Muscle layer of duodenum (tissue), 2 donors: Measurements from ENCODE around the gene OSMR.
"Not testable (repeated sequence)": the region's sequence is repeated elsewhere in the genome, so short reads cannot be mapped to it uniquely, and the experiment has no call there.

Experiments
- H3K27ac ChIP-seq: one replicate; pipeline ENCODE4 v1.7.0; 2013; ENCODE audit warnings: mild to moderate bottlenecking, low read length
- H3K27me3 ChIP-seq: one replicate; pipeline ENCODE4 v1.7.0; 2013; ENCODE audit warnings: low read depth, mild to moderate bottlenecking, control low read depth, low read length
- H3K36me3 ChIP-seq, 2 donors: one replicate each; pipeline ENCODE4 v1.7.0; 2013; ENCODE audit warnings: low read length in 2 of 2, control low read depth in 1 of 2, mild to moderate bottlenecking in 1 of 2; ENCODE audit not compliant: insufficient read depth in 2 of 2, control insufficient read depth in 1 of 2
- H3K4me1 ChIP-seq, 2 donors: one replicate each; pipeline ENCODE4 v1.7.0; 2013; ENCODE audit warnings: low read length in 2 of 2, mild to moderate bottlenecking in 2 of 2, control low read depth in 1 of 2, moderate library complexity in 1 of 2; ENCODE audit not compliant: insufficient read depth in 2 of 2, control insufficient read depth in 1 of 2
- H3K4me3 ChIP-seq, 2 donors: one replicate each; pipeline ENCODE4 v1.7.0; 2013; ENCODE audit warnings: low read length in 2 of 2, low read depth in 1 of 2, mild to moderate bottlenecking in 1 of 2
- H3K9me3 ChIP-seq, 2 donors: one replicate each; pipeline ENCODE4 v1.7.0; 2013; ENCODE audit warnings: low read length in 2 of 2, control low read depth in 1 of 2, mild to moderate bottlenecking in 1 of 2; ENCODE audit not compliant: control insufficient read depth in 1 of 2
- donor health status: healthy.

The OSMR gene

GRCh38 chr5:38856660-38857059 lies 10.8 kb downstream of the OSMR start:
- Histone ChIP-seq H3K4me3 (no peak overlapping the region), H3K36me3 (peaks cover 0 to under 1% of the 10 kb centered on the region in 2 donors), H3K27ac (no peak overlapping the region), H3K27me3 (no peaks in the 10 kb centered on the region), H3K9me3 (peaks cover 0 to under 1% of the 10 kb centered on the region in 2 donors), H3K4me1 (peaks cover 0 to 9% of the 10 kb centered on the region in 2 donors)

- Histone ChIP-seq H3K36me3 (peaks cover 0 to 2% of the 10 kb centered on the region in 2 donors), H3K4me1 (peaks cover 0 to 9% of the 10 kb centered on the region in 2 donors), H3K9me3 (peaks cover 0 to 2% of the 10 kb centered on the region in 2 donors), H3K27ac (no peak overlapping the region), H3K4me3 (no peak overlapping the region), H3K27me3 (no peaks in the 10 kb centered on the region)
These were observed 13.0 kb downstream of the OSMR start for GRCh38 chr5:38858839-38859238.

GRCh38 chr5:38861986-38862770 lies 16.4 kb downstream of the OSMR start:
- not testable (repeated sequence) for H3K4me3 ChIP-seq, H3K4me1 ChIP-seq, H3K27ac ChIP-seq, H3K36me3 ChIP-seq, H3K27me3 ChIP-seq, H3K9me3 ChIP-seq

GRCh38 chr5:38866362-38867031 lies 20.7 kb downstream of the OSMR start:
- Histone ChIP-seq H3K27me3 (no peaks in the 10 kb centered on the region), H3K4me3 (no peak overlapping the region), H3K36me3 (peaks cover 5 to 19% of the 10 kb centered on the region in 2 donors), H3K27ac (no peak overlapping the region), H3K4me1 (peaks cover 0 to 13% of the 10 kb centered on the region in 2 donors), H3K9me3 (peaks cover 0 to 9% of the 10 kb centered on the region in 2 donors)

DNA sequence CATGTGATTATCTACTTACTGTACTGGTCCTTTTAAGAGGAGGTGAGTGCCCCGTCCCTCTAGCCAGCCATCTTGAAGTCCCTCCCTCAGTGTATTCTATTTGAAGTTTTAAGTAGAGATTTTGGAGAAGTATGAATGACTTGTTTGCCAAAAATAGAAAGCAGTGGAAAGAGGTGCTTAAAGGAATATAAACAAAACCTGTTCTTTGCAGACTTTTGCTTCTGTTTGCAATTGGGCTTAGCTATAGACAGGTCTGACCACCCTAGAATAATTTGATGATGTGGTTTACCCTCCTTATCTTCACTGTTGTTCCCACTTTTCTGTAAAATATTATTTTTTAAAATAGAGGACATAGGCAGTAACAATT lies 21.2 kb downstream of the OSMR start:
- no peak overlapping the region for H3K27ac ChIP-seq
- H3K4me1 ChIP-seq: peaks cover 0 to 13% of the 10 kb centered on the region in 2 donors
- H3K27me3 ChIP-seq: no peaks in the 10 kb centered on the region
- peaks cover 5 to 19% of the 10 kb centered on the region in 2 donors for H3K36me3 ChIP-seq
- H3K4me3 ChIP-seq: no peak overlapping the region
- peaks cover 0 to 9% of the 10 kb centered on the region in 2 donors for H3K9me3 ChIP-seq

DNA sequence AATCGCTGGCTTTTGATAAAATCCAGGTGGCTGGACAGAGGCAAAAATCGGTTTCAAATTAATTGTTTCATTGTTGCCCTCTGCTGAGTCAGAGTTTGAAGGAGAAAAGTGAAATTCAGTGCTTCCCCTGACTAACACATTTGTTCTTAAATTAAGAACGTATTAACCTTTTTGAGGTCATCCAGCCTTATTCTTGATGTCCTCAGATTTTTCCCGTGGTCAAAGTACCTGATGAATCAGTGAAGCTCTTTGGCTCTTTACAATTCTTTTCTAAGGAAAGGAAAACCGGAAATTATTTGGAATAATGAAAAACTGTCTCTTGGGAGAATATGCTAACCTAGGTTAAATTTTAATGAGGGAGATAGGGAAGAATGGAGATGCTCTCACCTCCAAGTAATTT lies 21.6 kb downstream of the OSMR start:
- Histone ChIP-seq H3K4me1 (peaks cover 0 to 13% of the 10 kb centered on the region in 2 donors), H3K4me3 (no peak overlapping the region), H3K27me3 (no peaks in the 10 kb centered on the region), H3K36me3 (peaks cover 5 to 19% of the 10 kb centered on the region in 2 donors), H3K9me3 (peaks cover 0 to 9% of the 10 kb centered on the region in 2 donors), H3K27ac (no peak overlapping the region)

DNA sequence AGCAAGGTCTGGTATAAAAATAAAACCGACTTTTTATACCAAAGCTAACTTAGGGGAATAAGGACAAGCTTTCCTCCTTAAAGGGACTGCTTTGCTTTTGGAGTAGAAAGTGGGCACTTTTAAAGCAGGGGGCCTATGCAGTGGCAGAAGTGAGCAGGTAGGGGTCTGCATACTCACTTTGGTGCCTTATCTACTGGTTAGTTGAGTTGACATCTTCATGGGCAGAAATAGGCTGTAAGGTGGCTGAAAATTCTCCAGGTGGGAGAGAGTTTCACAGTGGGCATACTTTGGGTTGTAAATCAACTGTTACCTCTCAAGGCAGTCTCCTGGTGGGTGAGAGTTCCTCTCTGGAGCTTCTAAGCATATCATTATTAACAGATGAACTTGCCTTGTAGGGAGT lies 24.8 kb downstream of the OSMR start:
- H3K27ac ChIP-seq: no peak overlapping the region

DNA sequence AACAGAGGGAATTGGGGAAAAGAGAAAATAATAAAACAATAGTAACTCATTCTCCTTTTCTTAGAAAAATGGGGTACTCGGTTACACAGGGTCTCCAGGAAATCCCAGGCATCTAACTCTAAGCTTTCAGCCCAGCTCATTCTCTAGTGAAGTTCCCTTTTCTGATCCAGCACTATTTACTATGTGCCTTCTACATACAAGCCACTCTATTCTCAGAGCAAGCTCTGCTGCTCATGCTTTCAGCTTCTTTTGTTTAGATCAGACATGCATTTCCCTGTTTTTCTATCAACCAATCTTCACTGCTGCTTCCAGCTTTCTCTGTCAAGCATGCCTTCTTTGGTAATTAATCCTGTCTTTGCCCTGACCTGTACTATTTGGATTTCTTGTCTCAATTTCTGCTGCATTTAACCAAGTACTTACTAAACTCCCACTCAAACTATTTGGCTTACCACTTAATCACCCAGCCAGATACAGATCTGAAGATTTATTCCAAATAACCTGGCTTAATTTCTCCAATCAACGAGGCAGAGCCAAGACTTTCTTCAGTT lies 25.3 kb downstream of the OSMR start:
- Histone ChIP-seq H3K4me1 (peaks cover 0 to 13% of the 10 kb centered on the region in 2 donors), H3K27ac (no peak overlapping the region), H3K36me3 (peaks cover 5 to 13% of the 10 kb centered on the region in 2 donors), H3K4me3 (no peak overlapping the region), H3K9me3 (no peaks in the 10 kb centered on the region), H3K27me3 (no peaks in the 10 kb centered on the region)

More for the DNA sequence above, 24.8 kb downstream of the OSMR start:
- Histone ChIP-seq H3K4me3 (no peak overlapping the region), H3K27me3 (no peaks in the 10 kb centered on the region), H3K9me3 (no peaks in the 10 kb centered on the region), H3K4me1 (peaks cover 0 to 13% of the 10 kb centered on the region in 2 donors), H3K36me3 (peaks cover 5 to 13% of the 10 kb centered on the region in 2 donors)

- Histone ChIP-seq H3K9me3 (no peaks in the 10 kb centered on the region), H3K4me1 (peaks cover 0 to 7% of the 10 kb centered on the region in 2 donors), H3K4me3 (no peak overlapping the region), H3K36me3 (peaks cover 13 to 15% of the 10 kb centered on the region in 2 donors), H3K27me3 (no peaks in the 10 kb centered on the region), H3K27ac (peak overlapping the region; percentile 52)
These were observed 26.2 kb downstream of the OSMR start for GRCh38 chr5:38871790-38872551.

- peaks cover 0 to 4% of the 10 kb centered on the region in 2 donors for H3K4me1 ChIP-seq
- no peak overlapping the region for H3K4me3 ChIP-seq
- peaks cover 14 to 24% of the 10 kb centered on the region in 2 donors for H3K36me3 ChIP-seq
- no peak overlapping the region for H3K27ac ChIP-seq
- no peaks in the 10 kb centered on the region for H3K27me3 ChIP-seq
- no peaks in the 10 kb centered on the region for H3K9me3 ChIP-seq
These were observed 27.0 kb downstream of the OSMR start for GRCh38 chr5:38872826-38873225.

DNA sequence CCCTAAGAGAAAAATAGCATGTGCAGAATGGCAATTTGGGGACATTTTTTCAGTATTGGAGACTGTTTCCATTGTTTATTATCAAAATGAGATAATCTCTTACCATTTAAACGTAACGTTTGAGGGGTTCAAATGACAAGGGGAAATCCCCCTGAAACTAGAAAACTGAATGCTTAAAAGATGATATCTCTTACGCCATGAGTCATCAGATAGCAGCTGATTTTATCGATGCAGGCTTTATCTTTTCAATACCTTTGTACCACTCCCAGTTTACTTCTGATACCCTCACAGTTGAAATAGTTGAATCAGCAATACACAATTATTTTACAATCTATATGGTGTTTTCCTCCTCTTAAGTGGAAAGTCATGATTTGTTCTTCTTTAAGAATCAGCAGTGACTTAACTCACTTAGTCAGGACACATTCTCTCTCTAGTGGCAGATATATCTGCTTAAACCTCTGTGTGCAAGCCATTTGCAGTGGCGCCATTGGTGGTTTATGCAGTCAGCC lies 29.2 kb downstream of the OSMR start:
- Histone ChIP-seq H3K27me3 (no peaks in the 10 kb centered on the region), H3K36me3 (peaks cover 16 to 33% of the 10 kb centered on the region in 2 donors), H3K9me3 (no peaks in the 10 kb centered on the region), H3K4me3 (no peak overlapping the region), H3K4me1 (peaks cover 0 to 4% of the 10 kb centered on the region in 2 donors), H3K27ac (no peak overlapping the region)
